T-helper 1 cell treated with Interleukin-12 subunit alpha and Interleukin-12 subunit beta and Interleukin-4 antibody, amounts not matched to agents 30 ng/mL and 1 ng/mL, for 36 hours (primary cell): ENCODE data around the gene VNN1. TPM values are rescaled to one million over a fixed set of nuclear protein-coding genes. Genes with fewer than 3 reads are reported as not detected.

ENCODE experiments used
- total RNA-seq: library from RNA; stranded (reverse); gene quantifications from 2 replicates; pipeline ENCODE4 v1.2.3, GENCODE V29; 2022

The VNN1 gene
- total RNA-seq, 1 donor from 2014 or later: not detected

Other genes with a start within 250 kb of the VNN1 start
- gene STX7, start 200.9 kb downstream of the VNN1 start, total RNA-seq: 24.3 and 24.7 TPM in 2 replicates
- gene TAAR9, start 175.8 kb downstream of the VNN1 start, total RNA-seq: not detected in 2 replicates
- gene TAAR8, start 161.4 kb downstream of the VNN1 start, total RNA-seq: not detected in 2 replicates
- not detected in 2 replicates for gene TAAR6, start 143.7 kb downstream of the VNN1 start, total RNA-seq
- gene TAAR5, start 124.3 kb downstream of the VNN1 start, total RNA-seq: not detected in 2 replicates
- gene TAAR2, start 89.8 kb downstream of the VNN1 start, total RNA-seq: not detected in 2 replicates
- gene TAAR1, start 54.9 kb downstream of the VNN1 start, total RNA-seq: not detected in 2 replicates
- 4.9 and 5.6 TPM in 2 replicates for gene VNN2, start 43.8 kb upstream of the VNN1 start, total RNA-seq
- gene SLC18B1, start 84.6 kb upstream of the VNN1 start, total RNA-seq: 3.2 and 4.3 TPM in 2 replicates
- gene RPS12, start 100.5 kb upstream of the VNN1 start, total RNA-seq: 1,089 and 1,118 TPM in 2 replicates